ENCODE measurements around the gene ENO2. TPM values are rescaled to one million over a fixed set of nuclear protein-coding genes. Genes with fewer than 3 reads are reported as not detected.
"Not testable (repeated sequence)": the region's sequence is repeated elsewhere in the genome, so short reads cannot be mapped to it uniquely, and the experiment has no call there.

The ENO2 gene
- total RNA-seq, 4 donors from 2014 or later: 13.0 to 25.3 (median 19.8) TPM

DNA sequence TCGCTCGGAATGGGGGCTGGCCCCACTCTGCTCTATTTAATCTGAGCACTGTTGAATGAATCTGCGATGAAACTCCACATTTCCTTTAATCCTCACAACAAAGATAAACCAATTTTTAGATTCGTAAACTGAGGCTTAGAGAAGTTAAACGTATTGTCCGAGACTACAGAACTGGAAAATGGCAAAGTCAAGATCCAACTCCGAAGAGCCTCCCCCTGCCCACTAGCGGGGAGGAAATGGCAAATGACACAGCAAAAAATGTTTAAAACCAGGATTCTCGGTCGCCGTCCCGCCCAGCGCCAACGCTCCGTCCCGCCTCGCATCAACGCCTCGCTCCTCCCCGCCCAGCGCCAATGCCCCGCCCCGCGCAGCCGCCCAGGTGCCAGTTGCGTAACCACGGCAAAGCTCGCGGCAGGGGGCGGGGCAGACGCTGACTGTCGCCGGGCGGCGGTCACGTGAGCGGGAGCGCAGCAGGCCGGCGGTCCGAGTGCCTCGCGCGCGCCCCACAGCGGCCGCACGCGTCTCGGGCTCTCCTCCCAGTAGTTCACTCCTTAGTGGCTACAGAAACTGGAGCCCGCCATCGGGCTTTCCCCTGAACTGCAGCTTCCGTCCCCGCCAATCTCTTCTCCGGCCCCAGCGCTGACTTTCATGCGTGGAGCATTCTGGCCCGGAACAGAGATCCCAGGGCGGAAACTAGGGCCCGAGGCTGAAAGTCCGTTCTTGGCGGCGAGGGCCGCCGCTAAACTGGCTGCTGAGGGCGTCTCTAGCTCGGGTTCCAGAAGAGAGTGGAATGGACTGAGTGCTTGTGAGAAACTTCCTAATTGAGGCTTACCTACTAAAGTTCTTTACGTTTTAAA lies 23.4 kb upstream of the ENO2 start:
- Histone ChIP-seq H3K4me1 (peaks cover 6 to 23% of the 10 kb centered on the region in 2 donors), H3K4me3 (replicated peaks in 1 of 3) (peak overlapping the region in 2 of 3 donors; percentile 29 to 55), H3K27me3 (no peaks in the 10 kb centered on the region), H3K27ac (peak overlapping the region; percentile 81 to 99 (median 90)), H3K36me3 (no peaks in the 10 kb centered on the region), H3K9me3 (no peaks in the 10 kb centered on the region)
- intact Hi-C loops (cut with DNase I): no loop called here
- 2 to 6% methylated on average over 16 to 68 of the region's 68 CpGs for WGBS, 2 donors
- DNase-seq: peak; percentile 98 to 99
- TF ChIP-seq POLR2A (IDR thresholded peaks at IDR 0.05): peak in 1 of 2 donors; percentile 90
- TF ChIP-seq, protein P1, sequence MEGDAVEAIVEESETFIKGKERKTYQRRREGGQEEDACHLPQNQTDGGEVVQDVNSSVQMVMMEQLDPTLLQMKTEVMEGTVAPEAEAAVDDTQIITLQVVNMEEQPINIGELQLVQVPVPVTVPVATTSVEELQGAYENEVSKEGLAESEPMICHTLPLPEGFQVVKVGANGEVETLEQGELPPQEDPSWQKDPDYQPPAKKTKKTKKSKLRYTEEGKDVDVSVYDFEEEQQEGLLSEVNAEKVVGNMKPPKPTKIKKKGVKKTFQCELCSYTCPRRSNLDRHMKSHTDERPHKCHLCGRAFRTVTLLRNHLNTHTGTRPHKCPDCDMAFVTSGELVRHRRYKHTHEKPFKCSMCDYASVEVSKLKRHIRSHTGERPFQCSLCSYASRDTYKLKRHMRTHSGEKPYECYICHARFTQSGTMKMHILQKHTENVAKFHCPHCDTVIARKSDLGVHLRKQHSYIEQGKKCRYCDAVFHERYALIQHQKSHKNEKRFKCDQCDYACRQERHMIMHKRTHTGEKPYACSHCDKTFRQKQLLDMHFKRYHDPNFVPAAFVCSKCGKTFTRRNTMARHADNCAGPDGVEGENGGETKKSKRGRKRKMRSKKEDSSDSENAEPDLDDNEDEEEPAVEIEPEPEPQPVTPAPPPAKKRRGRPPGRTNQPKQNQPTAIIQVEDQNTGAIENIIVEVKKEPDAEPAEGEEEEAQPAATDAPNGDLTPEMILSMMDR (IDR thresholded peaks at IDR 0.05): peak; percentile 53 to 97 (median 88)

DNA sequence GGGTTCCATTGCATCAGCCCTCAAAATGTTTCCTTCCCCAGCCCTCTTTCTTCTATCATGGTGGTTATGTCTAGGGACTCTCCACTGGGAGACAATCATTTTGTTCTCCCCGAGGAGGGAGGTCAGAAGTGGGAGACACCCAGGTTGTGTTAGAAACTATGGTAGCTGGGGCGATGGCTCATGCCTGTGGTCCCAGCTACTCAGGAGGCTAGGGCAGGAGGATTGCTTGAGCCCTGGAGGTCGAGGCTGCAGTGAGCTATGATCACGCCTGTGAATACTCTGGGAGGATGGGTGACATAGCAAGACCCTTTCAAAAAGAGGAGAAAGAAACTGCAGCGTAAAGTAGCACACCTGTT lies 22.8 kb upstream of the ENO2 start:
- Histone ChIP-seq H3K27me3 (no peaks in the 10 kb centered on the region), H3K27ac (peak overlapping the region; percentile 81 to 87 (median 86)), H3K4me3 (replicated peaks in 1 of 3) (peak overlapping the region in 2 of 3 donors; percentile 29 to 55), H3K4me1 (peaks cover 6 to 23% of the 10 kb centered on the region in 2 donors), H3K9me3 (no peaks in the 10 kb centered on the region), H3K36me3 (no peaks in the 10 kb centered on the region)
- 87 to 91% methylated on average over 5 of the region's 5 CpGs for WGBS, 2 donors
- intact Hi-C loops (cut with DNase I): no loop called here
- TF ChIP-seq, protein P1 (IDR thresholded peaks at IDR 0.05): no peak
- no peak for TF ChIP-seq POLR2A (IDR thresholded peaks at IDR 0.05)
- no peak for DNase-seq

DNA sequence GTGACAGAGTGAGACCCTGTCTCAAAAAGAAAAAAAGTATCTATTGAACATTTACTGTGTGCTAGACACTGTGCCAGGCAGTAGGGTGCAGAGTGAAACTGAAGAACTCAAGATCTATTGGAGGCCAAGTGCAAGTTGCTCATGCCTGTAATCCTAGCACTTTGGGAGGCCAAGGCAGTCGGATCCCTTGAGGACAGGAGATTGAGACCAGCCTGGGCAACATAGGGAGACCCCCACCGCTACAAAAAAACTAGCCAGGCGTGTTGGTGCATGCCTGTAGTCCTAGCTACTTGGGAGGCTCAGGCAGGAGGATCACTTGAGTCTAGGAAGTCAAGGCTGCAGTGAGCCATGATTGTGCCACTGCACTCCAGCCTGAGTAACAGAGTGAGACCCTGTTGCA lies 21.7 kb upstream of the ENO2 start:
- whole genome bisulfite sequencing, 2 donors: 94 to 95% methylated on average over 3 of the region's 3 CpGs
- H3K27ac ChIP-seq; H3K27me3 ChIP-seq; H3K4me3 ChIP-seq (replicated peaks in 1 of 3); intact Hi-C loops (cut with DNase I); H3K36me3 ChIP-seq; DNase-seq; H3K9me3 ChIP-seq: not testable (repeated sequence)
- peaks cover 6 to 16% of the 10 kb centered on the region in 2 donors for H3K4me1 ChIP-seq

DNA sequence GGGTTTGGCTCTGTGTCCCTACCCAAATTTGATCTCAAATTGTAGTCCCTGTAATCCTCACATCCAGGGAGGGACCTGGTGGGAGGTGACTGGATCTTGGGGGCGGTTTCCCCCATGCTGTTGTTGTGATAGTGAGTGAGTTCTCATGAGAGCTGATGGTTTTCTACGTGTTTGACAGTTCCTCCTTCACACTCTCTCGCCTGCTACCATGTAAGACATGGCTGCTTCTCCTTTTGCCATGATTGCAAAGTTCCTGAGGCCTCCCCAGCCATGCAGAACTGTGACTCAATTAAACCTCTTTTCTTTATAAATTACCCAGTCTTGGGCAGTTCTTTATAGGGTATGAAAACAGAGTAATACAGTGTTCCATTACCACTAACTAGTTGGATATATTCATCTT lies 20.1 kb upstream of the ENO2 start:
- Histone ChIP-seq H3K27ac (no peak overlapping the region), H3K9me3 (no peaks in the 10 kb centered on the region), H3K4me1 (peaks cover 6 to 17% of the 10 kb centered on the region in 2 donors), H3K4me3 (replicated peaks in 1 of 3) (no peak overlapping the region), H3K27me3 (no peaks in the 10 kb centered on the region), H3K36me3 (no peaks in the 10 kb centered on the region)
- no peak for DNase-seq
- intact Hi-C loops (cut with DNase I): no loop called here
- 84 to 85% methylated on average over 3 of the region's 3 CpGs for WGBS, 2 donors
- TF ChIP-seq POLR2A (IDR thresholded peaks at IDR 0.05): no peak
- TF ChIP-seq, protein P1 (IDR thresholded peaks at IDR 0.05): no peak

DNA sequence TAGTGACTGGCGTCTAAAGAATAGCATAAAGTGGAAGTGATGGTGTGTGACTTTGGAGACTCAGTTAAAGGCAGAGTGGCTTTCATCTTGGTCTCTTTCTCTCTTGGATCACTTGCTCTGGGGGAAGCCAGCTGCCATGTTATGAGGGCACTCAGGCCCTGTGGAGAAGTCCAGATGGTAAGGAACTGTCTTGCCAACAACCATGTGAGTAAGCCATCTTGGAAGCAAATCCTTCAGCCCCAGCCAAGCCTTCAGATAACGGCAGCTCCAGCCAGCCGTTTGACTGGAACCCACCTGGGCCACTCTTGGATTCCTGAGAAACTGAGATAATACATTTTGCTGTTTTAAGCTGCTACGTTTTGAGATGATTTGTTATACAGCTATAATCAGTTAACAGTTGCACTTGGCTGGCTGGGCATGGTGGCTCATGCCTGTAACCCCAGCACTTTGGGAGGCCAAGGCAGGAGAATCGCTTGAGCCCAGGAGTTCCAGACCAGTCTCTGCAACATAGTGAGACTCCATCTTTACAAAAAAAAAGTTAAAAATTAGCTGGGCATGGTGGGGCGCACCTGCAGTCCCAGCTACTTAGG lies 17.4 kb upstream of the ENO2 start:
- no peak overlapping the region for H3K4me3 ChIP-seq (replicated peaks in 1 of 3)
- H3K27me3 ChIP-seq: no peaks in the 10 kb centered on the region
- no peaks in the 10 kb centered on the region for H3K9me3 ChIP-seq
- H3K27ac ChIP-seq: no peak overlapping the region
- DNase-seq: no peak
- H3K4me1 ChIP-seq: peaks cover 9 to 15% of the 10 kb centered on the region in 2 donors
- intact Hi-C loops (cut with DNase I): no loop called here
- 77 to 82% methylated on average over 5 to 6 of the region's 6 CpGs for WGBS, 2 donors
- TF ChIP-seq, protein P1 (IDR thresholded peaks at IDR 0.05): no peak
- TF ChIP-seq POLR2A (IDR thresholded peaks at IDR 0.05): no peak
- no peaks in the 10 kb centered on the region for H3K36me3 ChIP-seq

Data from thyroid gland (tissue), 4 donors.